ENCODE results near the gene ZNF655. TPM values are rescaled to one million over a fixed set of nuclear protein-coding genes. Genes with fewer than 3 reads are reported as not detected.

ZNF655 gene
- total RNA-seq, 6 donors from 2014 or later: 57.3 to 202 (median 137) TPM

GRCh38 chr7:99619571-99620130 lies 61.2 kb downstream of the ZNF655 start:
- peaks cover 26 to 63% (median 62%) of the 10 kb centered on the region in 4 donors for H3K36me3 ChIP-seq
- ATAC-seq (ENCODE audit: low FRiP score in 2 of 2) (no peak), DNase-seq (peak in 1 of 2 donors; percentile 50)
- no peaks in the 10 kb centered on the region for H3K9me3 ChIP-seq
- no peaks in the 10 kb centered on the region for H3K27me3 ChIP-seq
- H3K27ac ChIP-seq: no peak overlapping the region
- 93 to 94% methylated on average over 14 to 18 of the region's 18 CpGs for WGBS, 2 donors
- H3K4me1 ChIP-seq: peaks cover 12 to 39% (median 20%) of the 10 kb centered on the region in 4 donors
- no peak overlapping the region for H3K4me3 ChIP-seq
- no peak for TF ChIP-seq POLR2AphosphoS5 (IDR thresholded peaks at IDR 0.05)
- TF ChIP-seq, protein P1, sequence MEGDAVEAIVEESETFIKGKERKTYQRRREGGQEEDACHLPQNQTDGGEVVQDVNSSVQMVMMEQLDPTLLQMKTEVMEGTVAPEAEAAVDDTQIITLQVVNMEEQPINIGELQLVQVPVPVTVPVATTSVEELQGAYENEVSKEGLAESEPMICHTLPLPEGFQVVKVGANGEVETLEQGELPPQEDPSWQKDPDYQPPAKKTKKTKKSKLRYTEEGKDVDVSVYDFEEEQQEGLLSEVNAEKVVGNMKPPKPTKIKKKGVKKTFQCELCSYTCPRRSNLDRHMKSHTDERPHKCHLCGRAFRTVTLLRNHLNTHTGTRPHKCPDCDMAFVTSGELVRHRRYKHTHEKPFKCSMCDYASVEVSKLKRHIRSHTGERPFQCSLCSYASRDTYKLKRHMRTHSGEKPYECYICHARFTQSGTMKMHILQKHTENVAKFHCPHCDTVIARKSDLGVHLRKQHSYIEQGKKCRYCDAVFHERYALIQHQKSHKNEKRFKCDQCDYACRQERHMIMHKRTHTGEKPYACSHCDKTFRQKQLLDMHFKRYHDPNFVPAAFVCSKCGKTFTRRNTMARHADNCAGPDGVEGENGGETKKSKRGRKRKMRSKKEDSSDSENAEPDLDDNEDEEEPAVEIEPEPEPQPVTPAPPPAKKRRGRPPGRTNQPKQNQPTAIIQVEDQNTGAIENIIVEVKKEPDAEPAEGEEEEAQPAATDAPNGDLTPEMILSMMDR (IDR thresholded peaks at IDR 0.05): no peak
- TF ChIP-seq EP300 (IDR thresholded peaks at IDR 0.05): no peak
- no peak for TF ChIP-seq POLR2A (IDR thresholded peaks at IDR 0.05)

DNA sequence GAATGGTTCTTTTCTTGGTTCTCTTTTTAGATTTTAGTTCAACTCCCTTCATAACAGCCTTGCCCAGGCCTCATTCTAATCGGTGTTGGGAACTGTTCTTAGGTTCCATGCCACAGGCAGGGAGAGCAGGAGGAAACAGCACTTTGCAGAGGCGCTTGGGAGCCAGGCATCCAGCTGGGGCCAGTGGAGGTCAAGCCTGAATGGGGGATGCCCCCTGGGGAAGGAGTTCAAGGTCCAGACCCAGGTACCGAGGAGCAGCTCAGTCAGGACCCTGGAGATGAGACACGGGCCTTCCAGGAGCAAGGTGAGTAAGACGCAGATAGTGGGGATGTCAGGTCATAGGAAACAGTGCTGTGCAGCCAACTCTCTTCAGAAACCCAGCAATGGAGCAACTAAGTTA lies 62.8 kb downstream of the ZNF655 start:
- H3K4me3 ChIP-seq: no peak overlapping the region
- ATAC-seq (ENCODE audit: low FRiP score in 2 of 2) (no peak), DNase-seq (no peak)
- 83 to 92% methylated on average over 4 to 5 of the region's 5 CpGs for WGBS, 2 donors
- no peaks in the 10 kb centered on the region for H3K27me3 ChIP-seq
- H3K27ac ChIP-seq: no peak overlapping the region
- no peaks in the 10 kb centered on the region for H3K9me3 ChIP-seq
- peaks cover 12 to 36% (median 18%) of the 10 kb centered on the region in 4 donors for H3K4me1 ChIP-seq
- peaks cover 36 to 79% (median 77%) of the 10 kb centered on the region in 4 donors for H3K36me3 ChIP-seq
- TF ChIP-seq POLR2A (IDR thresholded peaks at IDR 0.05): no peak

DNA sequence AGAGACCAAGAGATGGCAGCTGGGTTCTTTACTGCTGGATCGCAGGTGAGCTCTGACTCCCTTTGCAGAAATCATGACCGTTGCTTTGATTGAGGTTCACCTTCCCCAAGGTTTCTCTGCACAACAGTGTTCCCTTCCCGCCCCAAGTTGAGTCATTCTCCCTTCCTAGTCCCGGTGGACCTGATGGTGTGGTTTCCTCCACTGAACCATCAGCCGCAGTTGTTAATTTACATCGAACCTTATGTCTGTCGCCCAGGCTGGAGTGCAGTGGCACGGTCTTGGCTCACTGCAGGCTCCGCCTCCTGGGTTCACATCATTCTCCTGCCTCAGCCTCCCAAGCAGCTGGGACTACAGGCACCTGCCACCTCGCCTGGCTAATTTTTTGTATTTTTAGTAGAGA lies 64.2 kb downstream of the ZNF655 start:
- Histone ChIP-seq H3K4me1 (peaks cover 10 to 28% (median 14%) of the 10 kb centered on the region in 4 donors), H3K4me3 (no peak overlapping the region), H3K27me3 (no peaks in the 10 kb centered on the region), H3K36me3 (peaks cover 44 to 93% (median 90%) of the 10 kb centered on the region in 4 donors), H3K27ac (no peak overlapping the region), H3K9me3 (no peaks in the 10 kb centered on the region)
- TF ChIP-seq POLR2A (IDR thresholded peaks at IDR 0.05) (no peak), EP300 (IDR thresholded peaks at IDR 0.05) (no peak), POLR2AphosphoS5 (IDR thresholded peaks at IDR 0.05) (no peak)
- TF ChIP-seq, protein P1 (IDR thresholded peaks at IDR 0.05): no peak
- no peak for DNase-seq
- ATAC-seq (ENCODE audit: low FRiP score in 2 of 2): no peak
- 92 to 95% methylated on average over 10 of the region's 10 CpGs for WGBS, 2 donors

GRCh38 chr7:99623091-99623693 lies 64.8 kb downstream of the ZNF655 start:
- ATAC-seq (ENCODE audit: low FRiP score in 2 of 2) (no peak), DNase-seq (no peak)
- TF ChIP-seq, protein P1 (IDR thresholded peaks at IDR 0.05): no peak
- TF ChIP-seq POLR2AphosphoS5 (IDR thresholded peaks at IDR 0.05) (no peak), POLR2A (IDR thresholded peaks at IDR 0.05) (no peak), EP300 (IDR thresholded peaks at IDR 0.05) (no peak)
- Histone ChIP-seq H3K27ac (peak overlapping the region in 1 of 4 donors; percentile 4), H3K9me3 (no peaks in the 10 kb centered on the region), H3K4me3 (no peak overlapping the region), H3K27me3 (no peaks in the 10 kb centered on the region), H3K36me3 (peaks cover 44 to 99% (median 96%) of the 10 kb centered on the region in 4 donors), H3K4me1 (peaks cover 4 to 22% (median 8%) of the 10 kb centered on the region in 4 donors)
- 84 to 86% methylated on average over 7 of the region's 7 CpGs for WGBS, 2 donors

DNA sequence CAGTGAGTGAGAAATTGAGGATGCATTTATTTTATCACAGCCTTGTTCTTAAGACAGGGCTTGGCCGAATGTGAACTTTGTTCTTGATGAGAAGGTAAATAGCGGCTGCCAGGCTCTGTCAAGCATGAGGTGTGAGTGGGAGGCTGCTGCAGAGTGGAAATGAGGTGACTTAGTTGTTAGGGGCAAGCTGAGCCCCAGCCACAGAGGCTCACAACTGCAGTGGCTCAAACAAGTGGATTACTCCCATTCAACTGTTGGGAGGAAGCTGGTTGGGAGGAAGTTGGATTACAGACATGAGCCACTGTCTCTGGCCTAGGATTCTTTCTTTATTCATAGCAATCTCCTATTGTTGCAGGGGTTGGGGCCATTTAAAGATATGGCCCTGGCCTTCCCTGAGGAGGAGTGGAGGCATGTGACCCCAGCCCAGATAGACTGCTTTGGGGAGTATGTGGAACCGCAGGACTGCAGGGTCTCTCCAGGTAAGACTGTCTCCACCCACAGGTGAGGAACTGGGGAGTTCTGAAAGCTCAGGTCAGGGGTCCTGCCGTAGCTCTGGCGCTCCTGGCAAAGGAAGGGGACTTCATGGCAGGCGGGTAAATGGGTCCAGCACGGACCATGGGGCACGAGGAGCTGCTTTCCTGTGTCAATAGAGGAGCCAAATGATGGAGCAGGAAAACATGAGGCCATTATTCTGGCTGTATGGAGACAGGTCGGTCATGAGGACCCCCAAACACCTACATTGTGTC lies 65.4 kb downstream of the ZNF655 start:
- H3K27ac ChIP-seq: peak overlapping the region in 3 of 4 donors; percentile 8 to 57 (median 36)
- peaks cover 0 to 16% (median 7%) of the 10 kb centered on the region in 4 donors for H3K4me1 ChIP-seq
- WGBS, 2 donors: 91% methylated on average over 9 of the region's 9 CpGs
- TF ChIP-seq POLR2A (IDR thresholded peaks at IDR 0.05) (no peak), EP300 (IDR thresholded peaks at IDR 0.05) (no peak), POLR2AphosphoS5 (IDR thresholded peaks at IDR 0.05) (no peak)
- TF ChIP-seq, protein P1 (IDR thresholded peaks at IDR 0.05): no peak
- peaks cover 49 to 100% (median 96%) of the 10 kb centered on the region in 4 donors for H3K36me3 ChIP-seq
- DNase-seq (no peak), ATAC-seq (ENCODE audit: low FRiP score in 2 of 2) (peak in 1 of 2 donors; percentile 24)
- no peaks in the 10 kb centered on the region for H3K9me3 ChIP-seq
- no peak overlapping the region for H3K4me3 ChIP-seq
- H3K27me3 ChIP-seq: no peaks in the 10 kb centered on the region
